Ureter (tissue), 1 donor: ENCODE measurements around the gene CUBN. TPM values are rescaled to one million over a fixed set of nuclear protein-coding genes. Genes with fewer than 3 reads are reported as not detected.

Experiments
- DNase-seq: peaks from one replicate; pipeline ENCODE4 v3.0.0-alpha.2; 2020; ENCODE audit warnings: low spot score
- total RNA-seq: library from RNA; stranded (reverse); gene quantifications from one replicate; pipeline ENCODE4 v1.2.4, GENCODE V29; 2023
- donor health status: DM: yes; HTN: yes; CAD: no.

Gene CUBN
- total RNA-seq, 1 donor from 2014 or later, result 2.4 TPM

GRCh38 chr10:17073725-17074540, 55.7 kb downstream of the CUBN start:
- no peak for DNase-seq

GRCh38 chr10:17068953-17069352, 60.7 kb downstream of the CUBN start:
- DNase-seq, result no peak

DNA sequence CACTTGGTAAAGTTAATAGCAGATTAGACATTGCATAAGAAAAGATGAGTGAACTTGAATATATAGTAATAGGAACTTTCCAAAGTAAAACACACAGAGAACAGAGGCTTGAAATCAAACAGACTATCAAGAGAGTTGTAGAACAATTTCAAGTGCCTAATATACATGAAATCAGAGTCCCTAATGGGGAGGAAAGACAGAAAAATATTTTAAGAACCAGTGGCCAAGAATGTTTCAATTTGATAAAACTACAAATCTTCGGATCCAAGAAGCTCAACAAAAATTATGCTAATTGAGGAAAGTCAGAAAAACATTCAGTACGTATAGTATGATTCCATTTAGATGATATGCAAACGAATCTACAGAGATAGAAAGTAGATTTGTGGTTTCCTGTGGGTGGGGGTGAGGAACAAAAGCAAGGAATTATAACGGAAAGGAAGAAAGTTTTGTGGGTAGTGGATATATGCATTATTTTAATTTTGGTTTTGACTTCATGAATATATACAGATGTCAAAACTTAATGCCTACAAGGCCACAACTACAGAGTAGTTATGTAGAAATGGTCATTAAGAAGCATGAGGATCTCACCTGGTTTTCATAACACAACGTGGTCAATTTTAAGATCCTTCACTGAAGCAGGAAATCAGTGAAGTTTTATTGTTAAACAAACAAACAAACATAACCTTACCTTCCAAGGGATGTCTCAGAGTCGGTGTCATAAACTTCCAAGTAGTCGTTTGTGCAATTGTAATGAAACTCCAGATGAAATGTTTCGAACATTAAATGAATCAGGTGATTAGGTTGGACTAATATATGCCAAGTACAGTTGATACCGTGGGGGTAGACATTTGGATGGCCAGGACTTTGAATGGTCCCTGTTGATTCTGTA, 62.0 kb downstream of the CUBN start:
- DNase-seq, result no peak

GRCh38 chr10:17066807-17067206, 62.8 kb downstream of the CUBN start:
- no peak for DNase-seq

- DNase-seq, result no peak
Measured at GRCh38 chr10:17066000-17066399, 63.6 kb downstream of the CUBN start.

- DNase-seq, result no peak
Measured at GRCh38 chr10:17065273-17065672, 64.3 kb downstream of the CUBN start.

- DNase-seq, result no peak
Measured at GRCh38 chr10:17064435-17064834, 65.2 kb downstream of the CUBN start.

DNA sequence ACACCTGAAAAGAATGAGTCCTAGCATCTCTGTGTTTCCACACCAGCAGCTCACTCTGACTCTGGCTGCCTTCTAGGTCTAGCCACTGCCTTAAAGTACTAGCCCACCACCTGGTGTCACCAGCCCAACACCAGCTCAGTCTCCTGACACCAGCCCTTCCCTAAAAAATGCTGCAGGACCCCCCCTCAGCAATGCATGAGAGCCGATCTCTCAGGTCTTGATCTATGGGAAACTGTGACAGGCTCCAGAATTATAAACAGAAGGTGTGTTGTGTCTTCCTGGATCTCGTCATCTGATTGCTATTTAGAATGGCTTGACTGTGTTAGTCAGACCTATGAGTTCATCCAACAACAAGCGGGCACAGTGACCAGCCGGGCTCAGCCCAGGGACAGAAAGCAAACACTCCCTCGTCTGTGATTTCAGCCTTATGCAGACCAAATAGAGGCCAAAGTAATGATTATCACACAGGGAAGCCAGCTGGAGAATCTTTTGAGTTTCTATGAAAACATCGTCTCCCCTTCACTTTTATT, 66.6 kb downstream of the CUBN start:
- DNase-seq, result peak; percentile 48

GRCh38 chr10:17062493-17062892, 67.1 kb downstream of the CUBN start:
- no peak for DNase-seq

GRCh38 chr10:17062009-17062408, 67.6 kb downstream of the CUBN start:
- no peak for DNase-seq

- no peak for DNase-seq
Measured at GRCh38 chr10:17061418-17061817, 68.2 kb downstream of the CUBN start.

DNA sequence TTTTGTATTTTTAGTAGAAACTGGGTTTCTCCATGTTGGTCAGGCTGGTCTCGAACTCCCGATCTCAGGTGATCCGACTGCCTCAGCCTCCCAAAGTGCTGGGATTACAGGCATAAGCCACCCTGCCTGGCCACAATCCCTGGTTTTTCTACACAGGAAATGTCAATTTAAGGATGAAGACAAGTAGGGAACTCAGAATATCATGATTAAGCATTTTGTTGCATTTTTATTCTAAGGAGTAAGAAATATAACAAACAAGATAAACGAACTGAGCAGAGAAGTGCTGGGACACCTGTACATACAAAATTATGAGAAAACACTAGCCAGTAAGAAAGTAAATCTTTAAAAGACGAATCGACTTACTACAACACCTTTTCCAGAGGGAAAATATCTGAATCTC, 69.3 kb downstream of the CUBN start:
- no peak for DNase-seq

GRCh38 chr10:17059197-17059688, 70.4 kb downstream of the CUBN start:
- DNase-seq, result no peak

GRCh38 chr10:17058093-17058492, 71.5 kb downstream of the CUBN start:
- no peak for DNase-seq

DNA sequence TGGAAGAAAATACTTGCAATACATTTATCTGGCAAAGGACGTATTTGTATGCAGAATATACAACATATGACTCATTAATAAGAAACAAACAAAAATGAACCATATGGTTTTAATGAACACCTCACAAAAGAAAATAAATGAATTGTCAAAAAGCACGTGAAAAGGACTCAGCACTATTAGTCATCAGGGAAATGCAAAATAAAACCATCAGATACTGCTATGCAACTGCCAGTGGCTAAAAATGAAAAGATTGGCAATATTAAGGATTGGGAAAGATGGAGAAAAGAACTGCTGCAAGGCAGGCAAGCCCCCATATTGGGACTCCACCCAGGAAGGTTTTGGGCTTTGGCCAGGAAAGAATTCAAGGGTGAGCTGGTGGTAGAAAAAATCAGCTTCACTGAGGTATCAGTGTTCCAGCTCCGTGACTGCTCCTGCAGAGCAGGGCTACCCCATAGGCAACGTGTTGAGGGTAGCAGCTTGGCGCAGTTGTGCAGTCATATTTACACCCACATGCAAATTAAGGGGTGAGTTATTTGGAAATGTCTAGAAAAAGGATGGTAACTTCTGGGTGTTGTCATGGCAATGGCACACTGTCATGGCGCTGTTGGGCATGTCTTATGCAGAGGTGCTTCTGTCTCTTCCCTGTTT, 72.7 kb downstream of the CUBN start:
- no peak for DNase-seq

- DNase-seq, result no peak
Measured at GRCh38 chr10:17053513-17053912, 76.1 kb downstream of the CUBN start.

DNA sequence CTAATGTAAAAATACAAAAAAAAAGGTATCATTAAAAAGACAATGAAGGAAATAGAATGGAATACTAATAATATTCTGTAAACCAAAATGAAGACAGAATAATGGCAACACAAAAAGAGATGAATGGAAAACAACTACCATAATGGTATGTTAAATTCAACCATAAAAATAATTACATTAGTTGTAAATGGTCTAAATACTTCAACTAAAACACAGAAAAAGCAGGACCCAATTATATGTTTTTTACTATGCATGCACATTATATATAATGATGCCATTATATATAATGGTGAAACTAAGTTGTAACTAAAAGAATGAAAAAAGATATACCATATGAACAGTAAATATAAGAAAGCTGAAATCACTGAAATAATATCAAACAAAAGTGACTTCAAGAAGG, 76.5 kb downstream of the CUBN start:
- DNase-seq, result no peak

- DNase-seq, result no peak
Measured at GRCh38 chr10:17051851-17052250, 77.8 kb downstream of the CUBN start.

- no peak for DNase-seq
Measured at GRCh38 chr10:17049195-17049594, 80.4 kb downstream of the CUBN start.

DNA sequence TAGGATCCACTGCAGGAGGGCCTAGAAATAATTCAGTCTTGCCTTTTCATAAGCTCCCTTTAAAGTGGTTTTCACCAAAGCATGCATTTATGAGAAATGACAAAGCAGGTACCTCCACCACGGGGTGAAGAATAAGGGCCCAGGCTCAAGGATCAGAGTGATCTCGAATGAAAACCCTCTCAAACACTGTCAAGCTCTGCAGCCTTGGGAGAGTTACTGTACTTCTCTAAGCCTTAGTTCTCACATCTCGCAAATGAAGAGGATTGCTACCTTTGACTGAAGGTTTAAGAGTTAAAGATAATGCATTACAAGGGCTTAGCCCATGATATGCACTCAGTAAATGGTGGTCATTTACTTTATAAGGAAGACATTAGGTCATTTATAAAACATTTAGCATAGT, 81.7 kb downstream of the CUBN start:
- DNase-seq, result no peak

GRCh38 chr10:17046989-17047388, 82.6 kb downstream of the CUBN start:
- no peak for DNase-seq

GRCh38 chr10:17043586-17043985, 86.0 kb downstream of the CUBN start:
- no peak for DNase-seq
